H7 (cell line): ENCODE data around the gene MAN2A2. TPM values are rescaled to one million over a fixed set of nuclear protein-coding genes. Genes with fewer than 3 reads are reported as not detected.

Experiments
- DNase-seq: peaks from one replicate; pipeline ENCODE4 v3.0.0; 2012
- H3K27me3 ChIP-seq: 2 replicates; pipeline ENCODE4 v1.6.0; 2011; ENCODE audit warnings: mild to moderate bottlenecking, low read length; ENCODE audit not compliant: control insufficient read depth, insufficient read depth
- H3K36me3 ChIP-seq: replicated peaks from 2 replicates; pipeline ENCODE4 v1.5.1; 2011; ENCODE audit warnings: low read length; ENCODE audit not compliant: control insufficient read depth, insufficient read depth
- H3K4me3 ChIP-seq: 2 replicates; pipeline ENCODE4 v1.5.1; 2011; ENCODE audit warnings: low read depth, mild to moderate bottlenecking, control low read depth, low read length, moderate library complexity; ENCODE audit not compliant: insufficient read depth
- total RNA-seq: library from RNA; depleted of rRNA; stranded (reverse); fragments of >200 nt; shearing (Covaris generic); gene quantifications from 2 replicates; pipeline ENCODE4 v1.2.3, GENCODE V29; 2014

Gene MAN2A2
- total RNA-seq, 1 experiment from 2014 or later, result 7.4 TPM

- DNase-seq, result no peak
- Histone ChIP-seq H3K27me3 (peaks cover 4% of the 10 kb centered on the region; the same call in 1 of the 2 replicates), H3K36me3 (peaks cover 14% of the 10 kb centered on the region), H3K4me3 (peak overlapping the region; percentile 80)
Observed at GRCh38 chr15:90955624-90956273, 52.6 kb downstream of the MAN2A2 start.

DNA sequence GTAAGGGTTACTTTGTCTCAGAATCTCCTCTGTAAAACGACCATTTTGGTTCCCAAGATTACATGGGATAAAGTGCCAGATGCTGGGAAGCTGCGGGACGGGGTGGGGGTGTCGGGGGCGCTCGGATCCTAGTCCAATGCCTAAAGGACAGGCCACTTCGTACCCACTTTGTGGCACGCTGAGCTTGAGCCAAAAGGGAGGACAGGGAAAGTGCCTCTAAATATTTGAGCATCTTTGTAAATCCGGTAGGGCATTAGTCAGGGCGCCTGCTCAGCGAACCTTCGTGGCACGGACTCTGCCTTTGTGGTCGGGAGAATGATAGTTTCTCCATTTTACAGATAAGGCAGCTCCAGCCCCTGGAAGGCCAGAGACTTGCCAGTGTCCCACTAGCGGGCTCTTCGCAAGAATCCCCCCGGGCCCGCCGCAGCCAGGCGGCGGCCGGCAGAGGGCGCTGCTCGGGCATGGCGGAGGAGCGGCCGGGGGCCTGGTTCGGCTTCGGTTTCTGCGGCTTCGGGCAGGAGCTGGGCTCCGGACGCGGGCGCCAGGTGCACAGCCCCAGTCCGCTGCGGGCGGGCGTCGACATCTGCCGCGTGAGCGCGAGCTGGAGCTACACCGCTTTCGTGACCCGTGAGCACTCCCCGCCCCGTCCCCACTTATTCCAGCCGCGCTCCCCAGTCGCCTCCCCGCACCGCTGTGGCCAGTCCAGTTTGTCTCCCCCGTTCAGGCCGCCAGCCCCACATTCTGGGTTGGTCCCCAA, 53.4 kb downstream of the MAN2A2 start:
- DNase-seq, result peak; percentile 99
- Histone ChIP-seq H3K27me3 (peaks cover 4% of the 10 kb centered on the region; the same call in 1 of the 2 replicates), H3K4me3 (peak overlapping the region; percentile 80), H3K36me3 (peaks cover 20% of the 10 kb centered on the region)

- peaks cover 4% of the 10 kb centered on the region; the same call in 1 of the 2 replicates for H3K27me3 ChIP-seq
- peak overlapping the region; percentile 80 for H3K4me3 ChIP-seq
- DNase-seq, result peak; percentile 87
- H3K36me3 ChIP-seq, result peaks cover 20% of the 10 kb centered on the region
Observed at GRCh38 chr15:90957031-90957790, 54.1 kb downstream of the MAN2A2 start.

- Histone ChIP-seq H3K4me3 (peak overlapping the region; percentile 80), H3K27me3 (peaks cover 4% of the 10 kb centered on the region; the same call in 1 of the 2 replicates), H3K36me3 (peaks cover 18% of the 10 kb centered on the region)
- DNase-seq, result peak; percentile 58
Observed at GRCh38 chr15:90957791-90958190, 54.7 kb downstream of the MAN2A2 start.

GRCh38 chr15:90959028-90959595, 56.0 kb downstream of the MAN2A2 start:
- no peak for DNase-seq
- Histone ChIP-seq H3K4me3 (no peak overlapping the region), H3K27me3 (peaks cover 4% of the 10 kb centered on the region; the same call in 1 of the 2 replicates), H3K36me3 (peaks cover 14% of the 10 kb centered on the region)

GRCh38 chr15:90959894-90960293, 56.8 kb downstream of the MAN2A2 start:
- H3K36me3 ChIP-seq, result peaks cover 14% of the 10 kb centered on the region

DNA sequence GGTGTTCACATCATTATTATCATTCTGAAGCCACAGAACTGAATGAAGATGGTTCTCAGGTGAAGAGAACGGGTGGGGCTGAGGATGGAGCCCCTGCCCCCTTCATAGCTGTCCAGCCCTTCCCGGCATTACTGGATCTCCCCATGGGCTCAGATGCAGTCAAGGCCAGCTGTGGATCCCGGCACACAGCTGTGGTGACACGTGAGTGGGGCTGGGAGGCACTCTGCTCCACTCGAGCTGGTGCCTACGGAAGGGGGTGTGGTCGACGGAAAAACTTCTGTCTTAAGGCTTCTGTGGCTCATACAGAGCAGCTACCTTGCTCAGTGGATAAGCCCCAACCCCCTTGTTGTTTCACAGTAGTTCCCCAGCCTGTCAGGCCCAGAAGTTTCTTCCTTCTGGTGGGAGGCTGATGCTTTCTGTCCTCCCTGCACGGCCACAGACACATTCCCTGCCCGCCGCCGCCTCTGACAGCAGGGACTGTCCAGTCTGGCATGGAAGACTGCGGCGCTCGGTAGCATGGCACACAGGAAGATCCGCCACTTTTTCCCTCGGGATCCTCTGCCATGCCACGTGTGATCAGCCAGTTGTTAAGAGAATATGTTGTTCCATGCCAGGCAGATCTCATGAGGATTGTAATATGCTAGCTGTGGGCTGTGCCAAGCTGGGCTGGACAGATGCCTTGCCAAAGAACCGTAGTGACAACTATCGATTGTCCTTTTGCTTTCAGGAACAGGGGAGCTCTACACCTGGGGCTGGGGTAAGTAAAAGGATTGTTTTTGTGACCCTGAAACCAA, 57.4 kb downstream of the MAN2A2 start:
- Histone ChIP-seq H3K27me3 (peaks cover 4% of the 10 kb centered on the region; the same call in 1 of the 2 replicates), H3K36me3 (peaks cover 16% of the 10 kb centered on the region), H3K4me3 (no peak overlapping the region)
- no peak for DNase-seq

More at GRCh38 chr15:90959894-90960293, 56.8 kb downstream of the MAN2A2 start:
- Histone ChIP-seq H3K4me3 (no peak overlapping the region), H3K27me3 (peaks cover 4% of the 10 kb centered on the region; the same call in 1 of the 2 replicates)
- DNase-seq, result no peak

DNA sequence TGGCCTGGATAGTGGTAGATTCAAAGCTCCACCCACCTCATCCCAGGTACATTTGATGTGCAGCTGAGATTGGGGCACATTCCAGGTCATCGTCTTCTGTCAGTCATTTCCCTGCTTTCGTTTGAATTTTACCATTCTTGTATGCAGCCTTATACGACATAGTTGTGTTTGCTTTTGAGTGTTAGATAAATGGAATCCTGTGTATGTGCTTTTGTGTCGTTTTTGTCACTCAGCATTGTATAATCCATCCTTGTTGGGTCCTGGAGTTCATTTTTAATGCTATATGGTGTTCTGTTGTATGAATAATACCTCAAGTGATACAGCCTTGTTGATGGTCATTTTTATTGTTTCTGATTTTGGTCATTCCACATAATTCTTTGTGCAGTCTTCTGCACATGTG, 58.9 kb downstream of the MAN2A2 start:
- Histone ChIP-seq H3K27me3 (peaks cover 2% of the 10 kb centered on the region; the same call in 1 of the 2 replicates), H3K4me3 (no peak overlapping the region), H3K36me3 (peaks cover 26% of the 10 kb centered on the region)
- no peak for DNase-seq

DNA sequence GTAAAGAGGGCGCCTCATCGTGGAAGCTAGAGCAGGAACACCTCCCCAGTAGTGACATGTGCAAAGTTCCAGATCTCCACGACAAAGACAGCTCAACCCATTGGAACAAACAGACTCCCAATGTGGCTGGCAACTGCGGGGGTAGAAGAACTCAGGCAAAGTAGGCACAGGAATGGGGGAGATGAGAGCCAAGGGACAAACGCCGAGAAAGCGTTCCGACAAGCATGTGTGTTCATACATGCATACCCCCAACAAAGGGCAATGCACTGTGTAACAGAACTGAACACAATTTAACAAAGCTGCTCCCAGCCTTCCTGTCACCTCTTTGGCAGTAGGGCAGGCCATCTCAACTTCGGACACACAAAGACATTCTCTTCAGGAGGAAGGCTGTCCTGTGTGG, 63.2 kb downstream of the MAN2A2 start:
- Histone ChIP-seq H3K36me3 (peaks cover 52% of the 10 kb centered on the region), H3K27me3 (no peaks in the 10 kb centered on the region), H3K4me3 (no peak overlapping the region)
- no peak for DNase-seq

DNA sequence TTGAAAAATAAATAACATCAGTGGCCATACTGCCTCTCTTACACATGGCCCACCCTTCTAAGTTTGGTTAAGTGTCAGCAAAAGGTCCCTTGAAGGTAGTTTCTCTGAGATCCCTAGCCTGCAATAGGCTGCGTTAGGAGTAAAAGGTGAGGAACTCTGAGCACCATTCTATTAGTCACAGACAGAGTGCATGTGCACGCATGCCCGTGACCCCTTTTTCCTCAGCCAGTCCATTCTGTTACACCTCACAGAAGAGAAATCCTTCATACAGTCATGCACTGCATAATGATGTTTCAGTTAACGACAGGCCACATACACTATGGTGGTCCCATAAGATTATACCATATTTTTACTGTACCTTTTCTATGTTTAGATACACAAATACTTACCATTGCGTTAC, 64.1 kb downstream of the MAN2A2 start:
- Histone ChIP-seq H3K4me3 (no peak overlapping the region), H3K36me3 (peaks cover 49% of the 10 kb centered on the region), H3K27me3 (no peaks in the 10 kb centered on the region)
- no peak for DNase-seq

GRCh38 chr15:90968434-90968833, 65.3 kb downstream of the MAN2A2 start:
- Histone ChIP-seq H3K27me3 (no peaks in the 10 kb centered on the region), H3K4me3 (no peak overlapping the region), H3K36me3 (peaks cover 53% of the 10 kb centered on the region)
- DNase-seq, result no peak

DNA sequence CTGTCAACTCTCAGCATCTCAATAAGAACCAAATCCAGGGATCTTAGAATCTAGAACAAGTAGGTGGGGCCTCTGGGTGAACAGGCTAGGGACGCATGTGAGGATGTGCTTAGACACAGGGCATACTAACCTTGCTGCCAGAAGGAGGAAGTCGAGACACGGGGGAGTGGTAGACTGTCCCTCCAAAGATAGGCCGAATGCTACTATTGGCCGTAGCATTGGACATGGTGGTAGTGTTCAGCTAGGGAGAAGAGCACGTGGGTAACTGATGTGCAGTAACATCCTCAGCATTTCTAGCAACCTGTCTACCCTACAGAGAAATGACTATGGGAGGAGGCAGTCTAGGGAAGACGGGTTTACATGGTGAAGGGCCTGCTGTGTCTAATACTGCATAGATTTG, 67.2 kb downstream of the MAN2A2 start:
- no peak for DNase-seq
- Histone ChIP-seq H3K36me3 (peaks cover 61% of the 10 kb centered on the region), H3K4me3 (no peak overlapping the region), H3K27me3 (no peaks in the 10 kb centered on the region)

DNA sequence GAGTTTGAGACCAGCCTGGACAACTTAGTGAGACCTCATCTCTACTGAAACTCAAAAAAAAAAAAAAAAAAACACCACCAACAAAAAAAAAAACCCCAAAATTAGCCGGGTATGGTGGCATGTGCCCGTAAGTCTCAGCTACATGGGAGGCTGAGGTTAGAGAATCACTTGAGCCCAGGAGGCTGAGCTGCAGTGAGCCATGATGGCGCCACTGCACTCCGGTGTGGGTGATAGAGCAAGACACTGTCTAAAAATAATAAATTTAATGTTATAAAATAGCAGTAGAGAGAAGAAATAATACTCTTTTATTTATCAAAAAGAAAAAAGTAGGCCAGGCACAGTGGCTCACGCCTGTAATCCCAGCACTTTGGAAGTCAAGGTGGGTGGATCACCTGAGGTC, 69.0 kb downstream of the MAN2A2 start:
- Histone ChIP-seq H3K36me3 (peaks cover 57% of the 10 kb centered on the region), H3K4me3 (no peak overlapping the region), H3K27me3 (no peaks in the 10 kb centered on the region)
- no peak for DNase-seq
